ENCODE data around the gene PIK3R5. TPM values are rescaled to one million over a fixed set of nuclear protein-coding genes. Genes with fewer than 3 reads are reported as not detected.
A peak's percentile ranks its signal among the peaks of the same experiment; 100 is the strongest.

Gene PIK3R5
- total RNA-seq, 2 experiments from 2014 or later, result 153 to 159 TPM

DNA sequence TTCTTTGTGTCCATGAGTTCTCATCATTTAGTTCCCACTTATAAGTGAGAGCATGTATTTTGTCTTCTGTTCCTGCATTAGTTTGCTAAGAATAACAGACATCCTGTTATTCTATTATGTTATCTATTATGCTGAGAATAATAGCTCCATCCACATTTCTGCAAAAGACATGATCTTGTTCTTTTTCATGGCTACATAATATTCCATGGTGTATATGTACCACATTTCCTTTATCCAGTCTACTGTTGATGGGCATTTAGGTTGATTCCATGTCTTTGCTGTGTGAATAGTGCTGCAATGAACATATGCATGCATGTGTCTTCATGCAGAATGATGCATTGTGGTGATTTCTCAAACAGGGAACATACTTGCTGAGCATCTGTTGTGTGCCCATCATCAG, 21.4 kb downstream of the PIK3R5 start:
- H3K9me3 Mint-ChIP-seq, result no peaks in the 10 kb centered on the region
- POLR2A ChIA-PET, result interaction anchor here (1.0 to 7.6 kb wide), 3 partner anchors 8 to 18 kb away, joined by 3 to 66 read pairs (median 4); no protein-coding TSS in a partner anchor

DNA sequence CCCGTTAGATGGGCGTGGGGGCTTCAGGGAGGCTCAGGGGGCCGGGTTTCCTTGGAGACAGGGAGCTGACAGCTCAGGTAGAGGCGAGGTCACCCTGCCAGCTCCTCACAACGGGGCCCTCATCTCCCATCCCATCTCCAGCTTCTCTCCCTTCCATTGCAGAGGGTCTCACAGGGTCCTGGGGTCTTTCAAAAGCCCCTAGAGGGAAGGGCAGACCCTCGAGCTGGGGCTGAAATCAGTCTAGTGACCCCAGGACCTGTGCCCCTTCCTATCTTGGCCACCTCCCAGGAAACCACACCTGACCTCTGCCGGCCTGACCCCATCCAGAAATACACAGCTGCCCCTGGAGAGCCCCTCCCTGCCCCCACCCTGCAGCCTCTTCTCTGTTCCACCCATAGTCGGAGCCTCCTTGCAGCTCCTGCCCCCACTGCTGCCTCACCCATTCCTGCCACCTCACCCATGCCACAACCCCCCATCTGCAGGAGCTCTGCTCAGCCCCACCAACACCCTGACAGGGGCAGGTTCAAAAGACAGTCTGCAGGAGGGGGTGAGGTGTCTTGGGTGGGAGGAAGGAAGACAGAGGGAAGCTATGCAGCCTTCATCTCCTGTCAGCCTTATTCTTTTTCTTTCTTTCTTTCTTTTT, 23.4 kb downstream of the PIK3R5 start:
- Mint-ChIP-seq H3K36me3 (ENCODE audit: low read depth) (peaks cover 69% of the 10 kb centered on the region), H3K4me3 (peak overlapping the region; percentile 56), H3K4me1 (ENCODE audit: low read depth) (peaks cover 93% of the 10 kb centered on the region), H3K27ac (peak overlapping the region; percentile 94), H3K9me3 (no peaks in the 10 kb centered on the region), H3K27me3 (no peaks in the 10 kb centered on the region)
- DNase-seq, result peak in 11 of 14 experiments; percentile 33 to 83 (median 56)
- Histone ChIP-seq H3K36me3 (ENCODE audit: insufficient read depth, low read length) (peaks cover 43% of the 10 kb centered on the region), H3K4me1 (ENCODE audit: insufficient read depth, low read length) (peaks cover 73% of the 10 kb centered on the region), H3K9me3 (ENCODE audit: control insufficient read depth in 1 of 2, insufficient read depth in 1 of 2, low read length in 2 of 2) (no peaks in the 10 kb centered on the region), H3K27me3 (ENCODE audit: control insufficient read depth in 1 of 2, insufficient read depth in 2 of 2, low read length in 2 of 2) (no peaks in the 10 kb centered on the region), H3K27ac (ENCODE audit: low read depth in 1 of 2, low read length in 2 of 2) (peak overlapping the region; percentile 44 to 56), H3K4me3 (ENCODE audit: low read length) (peak overlapping the region; percentile 21)
- POLR2A ChIA-PET, result interaction anchor here (0.6 to 7.6 kb wide), 7 partner anchors 10 to 42 kb away, joined by 3 to 66 read pairs (median 8); partner anchors contain the start of gene PIK3R5
- CTCF ChIA-PET, result interaction anchor here (0.7 to 2.2 kb wide), 4 partner anchors 11 to 47 kb away, joined by 3 to 10 read pairs (median 3); no protein-coding TSS in a partner anchor
- TF ChIP-seq, protein P1, sequence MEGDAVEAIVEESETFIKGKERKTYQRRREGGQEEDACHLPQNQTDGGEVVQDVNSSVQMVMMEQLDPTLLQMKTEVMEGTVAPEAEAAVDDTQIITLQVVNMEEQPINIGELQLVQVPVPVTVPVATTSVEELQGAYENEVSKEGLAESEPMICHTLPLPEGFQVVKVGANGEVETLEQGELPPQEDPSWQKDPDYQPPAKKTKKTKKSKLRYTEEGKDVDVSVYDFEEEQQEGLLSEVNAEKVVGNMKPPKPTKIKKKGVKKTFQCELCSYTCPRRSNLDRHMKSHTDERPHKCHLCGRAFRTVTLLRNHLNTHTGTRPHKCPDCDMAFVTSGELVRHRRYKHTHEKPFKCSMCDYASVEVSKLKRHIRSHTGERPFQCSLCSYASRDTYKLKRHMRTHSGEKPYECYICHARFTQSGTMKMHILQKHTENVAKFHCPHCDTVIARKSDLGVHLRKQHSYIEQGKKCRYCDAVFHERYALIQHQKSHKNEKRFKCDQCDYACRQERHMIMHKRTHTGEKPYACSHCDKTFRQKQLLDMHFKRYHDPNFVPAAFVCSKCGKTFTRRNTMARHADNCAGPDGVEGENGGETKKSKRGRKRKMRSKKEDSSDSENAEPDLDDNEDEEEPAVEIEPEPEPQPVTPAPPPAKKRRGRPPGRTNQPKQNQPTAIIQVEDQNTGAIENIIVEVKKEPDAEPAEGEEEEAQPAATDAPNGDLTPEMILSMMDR (IDR thresholded peaks at IDR 0.05), result no peak
- intact Hi-C loops (cut with DNase I, micrococcal nuclease), result loop anchor here (1.0 to 5.0 kb wide), 3 partner anchors 12 to 45 kb away; partner anchors contain the start of gene PIK3R5 (in 1 of the 2)
- peak; percentile 38 for ATAC-seq (ENCODE audit: poor library complexity)

More for the DNA sequence above, 21.4 kb downstream of the PIK3R5 start:
- peaks cover 39% of the 10 kb centered on the region for H3K36me3 ChIP-seq (ENCODE audit: insufficient read depth, low read length)
- Mint-ChIP-seq H3K27me3 (no peaks in the 10 kb centered on the region), H3K4me3 (peak overlapping the region; percentile 72), H3K4me1 (ENCODE audit: low read depth) (peaks cover 94% of the 10 kb centered on the region), H3K27ac (peak overlapping the region; percentile 74), H3K36me3 (ENCODE audit: low read depth) (peaks cover 67% of the 10 kb centered on the region)
- peaks cover 87% of the 10 kb centered on the region for H3K4me1 ChIP-seq (ENCODE audit: insufficient read depth, low read length)
- ATAC-seq (ENCODE audit: poor library complexity) (no peak), DNase-seq (no peak)
- H3K27ac ChIP-seq (ENCODE audit: low read depth in 1 of 2, low read length in 2 of 2), result no peak overlapping the region
- TF ChIP-seq, protein P1 (IDR thresholded peaks at IDR 0.05), result no peak
- H3K9me3 ChIP-seq (ENCODE audit: control insufficient read depth in 1 of 2, insufficient read depth in 1 of 2, low read length in 2 of 2), result no peaks in the 10 kb centered on the region
- intact Hi-C loops (cut with DNase I, micrococcal nuclease), result loop anchor here in 1 of 2 experiments (5.0 kb wide), 1 partner anchor 47 kb away; no protein-coding TSS in a partner anchor
- CTCF ChIA-PET, result no interaction called here
- no peak overlapping the region for H3K4me3 ChIP-seq (ENCODE audit: low read length)
- H3K27me3 ChIP-seq (ENCODE audit: control insufficient read depth in 1 of 2, insufficient read depth in 2 of 2, low read length in 2 of 2), result no peaks in the 10 kb centered on the region

DNA sequence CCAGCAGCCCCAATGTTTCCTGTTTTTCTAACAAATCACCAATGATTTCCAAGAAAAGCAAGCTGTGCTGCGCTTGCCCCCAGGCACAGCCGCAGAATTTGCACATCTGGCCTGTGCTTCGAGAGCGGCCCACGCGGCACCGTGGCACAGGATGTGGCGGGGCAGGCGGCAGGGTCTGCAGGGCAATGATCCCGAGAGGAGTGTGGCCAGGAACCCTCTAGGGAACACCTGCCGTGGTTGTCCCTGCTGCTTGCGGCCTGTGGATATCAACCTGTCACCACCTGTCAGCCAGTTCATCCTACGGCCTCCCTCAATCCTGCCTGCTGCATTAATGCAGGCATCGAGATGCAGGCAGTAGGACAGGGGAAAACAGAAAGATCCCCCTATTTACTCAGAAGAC, 24.0 kb downstream of the PIK3R5 start:
- TF ChIP-seq, protein P1 (IDR thresholded peaks at IDR 0.05), result no peak
- Histone ChIP-seq H3K4me3 (ENCODE audit: low read length) (peak overlapping the region; percentile 21), H3K27me3 (ENCODE audit: control insufficient read depth in 1 of 2, insufficient read depth in 2 of 2, low read length in 2 of 2) (no peaks in the 10 kb centered on the region), H3K36me3 (ENCODE audit: insufficient read depth, low read length) (peaks cover 39% of the 10 kb centered on the region), H3K9me3 (ENCODE audit: control insufficient read depth in 1 of 2, insufficient read depth in 1 of 2, low read length in 2 of 2) (no peaks in the 10 kb centered on the region), H3K27ac (ENCODE audit: low read depth in 1 of 2, low read length in 2 of 2) (peak overlapping the region; percentile 44 to 56), H3K4me1 (ENCODE audit: insufficient read depth, low read length) (peaks cover 68% of the 10 kb centered on the region)
- H3K36me3 Mint-ChIP-seq (ENCODE audit: low read depth), result peaks cover 67% of the 10 kb centered on the region
- intact Hi-C loops (cut with DNase I, micrococcal nuclease), result loop anchor here (1.0 to 5.0 kb wide), 3 partner anchors 13 to 44 kb away; partner anchors contain the start of gene PIK3R5 (in 1 of the 2)
- POLR2A ChIA-PET, result interaction anchor here (0.6 to 7.6 kb wide), 7 partner anchors 11 to 42 kb away, joined by 3 to 66 read pairs (median 8); partner anchors contain the start of gene PIK3R5
- no peaks in the 10 kb centered on the region for H3K9me3 Mint-ChIP-seq
- H3K27ac Mint-ChIP-seq, result peak overlapping the region; percentile 94
- no peaks in the 10 kb centered on the region for H3K27me3 Mint-ChIP-seq
- DNase-seq (peak; percentile 44 to 88 (median 62)), ATAC-seq (ENCODE audit: poor library complexity) (peak; percentile 63)
- peak overlapping the region; percentile 56 for H3K4me3 Mint-ChIP-seq
- CTCF ChIA-PET, result interaction anchor here (1.5 to 2.2 kb wide), 2 partner anchors 12 to 47 kb away, joined by 3 to 10 read pairs; no protein-coding TSS in a partner anchor
- peaks cover 93% of the 10 kb centered on the region for H3K4me1 Mint-ChIP-seq (ENCODE audit: low read depth)

Data from CD4-positive, alpha-beta T cell (primary cell).